ENCODE measurements around the gene APBA3.

Gene APBA3

DNA sequence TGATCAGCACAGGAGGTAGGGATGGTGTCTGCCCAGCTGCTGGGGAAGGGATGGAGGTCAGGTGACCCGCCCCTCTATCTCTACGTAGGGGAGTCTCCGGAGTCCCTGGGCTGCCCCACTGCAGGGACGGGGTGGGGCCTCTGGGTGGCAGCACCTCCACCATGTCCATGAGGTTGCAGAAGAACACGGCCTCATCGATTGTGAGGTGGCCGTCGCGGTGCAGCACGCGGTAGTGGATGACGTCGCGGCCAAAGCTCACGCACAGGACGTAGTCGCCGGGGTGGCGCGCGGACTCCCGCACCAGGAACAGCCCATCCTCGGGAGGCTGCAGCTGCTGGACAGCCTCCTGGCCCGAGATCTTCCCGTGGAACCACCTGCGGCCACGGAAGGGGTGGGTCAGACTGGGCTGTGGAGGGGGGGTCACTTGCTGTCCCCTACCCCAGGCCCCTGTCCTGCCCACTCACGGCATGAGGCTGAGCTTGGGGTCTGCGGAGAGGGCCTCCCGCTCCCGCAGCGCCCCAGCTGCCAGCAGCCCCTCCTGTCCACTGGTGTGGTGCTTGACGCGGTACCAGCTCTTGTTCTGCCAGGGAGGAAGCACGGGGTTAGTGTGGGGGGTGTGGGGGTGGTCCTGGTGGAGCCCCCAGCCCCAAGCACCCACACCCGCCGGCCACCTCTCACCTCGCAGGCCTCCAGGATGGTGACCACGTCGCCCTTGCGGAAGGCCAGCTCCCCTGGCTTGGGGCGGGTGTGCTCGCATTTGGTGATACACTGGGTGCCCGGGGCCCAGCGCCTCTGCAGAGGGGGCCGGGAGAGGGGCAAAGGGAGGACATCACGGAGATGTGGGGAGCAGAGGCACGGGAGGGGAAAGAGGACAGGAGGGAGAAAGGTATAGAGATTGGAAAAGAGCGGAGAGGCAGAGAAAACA lies 22.4 kb upstream of the APBA3 start:
- DNase-seq (ENCODE audit: extremely low spot score) = no peak
- TF ChIP-seq, protein P1, sequence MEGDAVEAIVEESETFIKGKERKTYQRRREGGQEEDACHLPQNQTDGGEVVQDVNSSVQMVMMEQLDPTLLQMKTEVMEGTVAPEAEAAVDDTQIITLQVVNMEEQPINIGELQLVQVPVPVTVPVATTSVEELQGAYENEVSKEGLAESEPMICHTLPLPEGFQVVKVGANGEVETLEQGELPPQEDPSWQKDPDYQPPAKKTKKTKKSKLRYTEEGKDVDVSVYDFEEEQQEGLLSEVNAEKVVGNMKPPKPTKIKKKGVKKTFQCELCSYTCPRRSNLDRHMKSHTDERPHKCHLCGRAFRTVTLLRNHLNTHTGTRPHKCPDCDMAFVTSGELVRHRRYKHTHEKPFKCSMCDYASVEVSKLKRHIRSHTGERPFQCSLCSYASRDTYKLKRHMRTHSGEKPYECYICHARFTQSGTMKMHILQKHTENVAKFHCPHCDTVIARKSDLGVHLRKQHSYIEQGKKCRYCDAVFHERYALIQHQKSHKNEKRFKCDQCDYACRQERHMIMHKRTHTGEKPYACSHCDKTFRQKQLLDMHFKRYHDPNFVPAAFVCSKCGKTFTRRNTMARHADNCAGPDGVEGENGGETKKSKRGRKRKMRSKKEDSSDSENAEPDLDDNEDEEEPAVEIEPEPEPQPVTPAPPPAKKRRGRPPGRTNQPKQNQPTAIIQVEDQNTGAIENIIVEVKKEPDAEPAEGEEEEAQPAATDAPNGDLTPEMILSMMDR (IDR thresholded peaks at IDR 0.05; ENCODE audit: control extremely low read depth, extremely low read depth, low read depth, missing control alignments) = peak; percentile 44
- CTCF ChIA-PET = interaction anchor here (1.0 to 1.5 kb wide), 2 partner anchors 21 to 38 kb away, joined by 3 to 4 read pairs; partner anchors contain the start of gene MRPL54
- POLR2A ChIA-PET = no interaction called here

DNA sequence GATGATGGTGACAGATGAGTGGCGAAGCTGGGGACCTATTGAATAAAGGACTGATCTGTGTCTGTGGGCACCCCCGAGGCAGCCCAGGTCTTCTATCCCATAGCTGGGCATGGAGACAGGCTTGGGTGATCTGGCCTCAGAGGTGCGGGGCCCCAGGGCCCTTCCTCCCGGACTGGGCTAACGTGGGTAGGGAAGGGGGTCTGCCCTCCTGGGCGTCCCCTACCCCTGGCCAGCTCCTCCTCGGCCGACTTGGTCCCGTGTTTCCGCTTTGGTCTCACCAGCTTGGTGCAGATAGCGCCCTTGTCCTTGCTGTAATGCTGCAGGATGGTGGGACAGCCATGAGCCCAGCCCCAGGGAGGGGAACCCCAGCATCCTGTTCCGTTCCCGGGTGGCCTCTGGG lies 21.4 kb upstream of the APBA3 start:
- DNase-seq (ENCODE audit: extremely low spot score) = no peak
- ChIA-PET CTCF (interaction anchor here (1.0 to 1.5 kb wide), 2 partner anchors 20 to 39 kb away, joined by 3 to 4 read pairs; partner anchors contain the start of gene MRPL54), POLR2A (no interaction called here)
- TF ChIP-seq, protein P1 (IDR thresholded peaks at IDR 0.05; ENCODE audit: control extremely low read depth, extremely low read depth, low read depth, missing control alignments) = no peak

DNA sequence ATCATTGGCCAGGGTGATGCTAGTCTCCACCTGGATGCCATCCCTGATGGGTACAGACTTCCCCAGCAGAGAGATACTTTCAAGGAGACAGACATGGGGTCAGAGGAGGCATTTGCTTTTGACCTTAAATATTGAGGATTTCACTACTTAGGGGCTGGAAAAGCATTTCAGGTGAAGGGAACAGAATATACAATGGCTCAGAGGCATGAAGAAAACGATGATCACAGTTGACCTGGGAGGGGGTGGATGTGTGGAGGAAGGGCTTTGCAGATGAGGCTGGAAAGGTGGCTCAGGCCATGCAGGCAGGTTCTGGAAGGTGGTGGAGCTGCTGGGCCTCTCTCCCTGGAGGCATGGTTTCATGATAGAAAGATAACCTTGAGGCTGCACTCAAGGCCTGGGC lies 20.8 kb upstream of the APBA3 start:
- ChIA-PET CTCF (interaction anchor here (1.2 kb wide), 1 partner anchor 39 kb away, joined by 3 read pairs; no protein-coding TSS in a partner anchor), POLR2A (no interaction called here)
- TF ChIP-seq, protein P1 (IDR thresholded peaks at IDR 0.05; ENCODE audit: control extremely low read depth, extremely low read depth, low read depth, missing control alignments) = no peak
- no peak for DNase-seq (ENCODE audit: extremely low spot score)

DNA sequence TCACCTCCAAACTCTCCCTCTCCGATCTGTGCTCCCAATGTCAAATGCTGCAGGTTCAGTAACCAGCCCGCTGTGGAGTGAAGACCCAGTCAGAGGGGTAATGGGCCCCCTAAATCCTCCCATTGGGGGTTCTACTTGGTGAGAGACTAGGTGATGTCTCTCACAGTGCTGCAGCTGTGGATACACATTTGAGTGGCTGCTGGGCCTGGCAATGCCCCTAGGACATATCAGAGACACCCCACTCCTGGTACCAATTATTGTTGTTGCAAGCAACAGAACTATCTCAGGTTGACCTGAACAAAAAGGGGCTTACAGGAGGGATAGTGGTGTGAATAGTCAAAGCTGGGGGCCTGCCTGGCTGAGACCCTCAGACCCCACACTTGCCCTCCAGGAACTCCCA lies 20.1 kb upstream of the APBA3 start:
- POLR2A ChIA-PET = no interaction called here
- DNase-seq (ENCODE audit: extremely low spot score) = no peak
- CTCF ChIA-PET = interaction anchor here (1.2 kb wide), 1 partner anchor 40 kb away, joined by 3 read pairs; no protein-coding TSS in a partner anchor
- TF ChIP-seq, protein P1 (IDR thresholded peaks at IDR 0.05; ENCODE audit: control extremely low read depth, extremely low read depth, low read depth, missing control alignments) = no peak

DNA sequence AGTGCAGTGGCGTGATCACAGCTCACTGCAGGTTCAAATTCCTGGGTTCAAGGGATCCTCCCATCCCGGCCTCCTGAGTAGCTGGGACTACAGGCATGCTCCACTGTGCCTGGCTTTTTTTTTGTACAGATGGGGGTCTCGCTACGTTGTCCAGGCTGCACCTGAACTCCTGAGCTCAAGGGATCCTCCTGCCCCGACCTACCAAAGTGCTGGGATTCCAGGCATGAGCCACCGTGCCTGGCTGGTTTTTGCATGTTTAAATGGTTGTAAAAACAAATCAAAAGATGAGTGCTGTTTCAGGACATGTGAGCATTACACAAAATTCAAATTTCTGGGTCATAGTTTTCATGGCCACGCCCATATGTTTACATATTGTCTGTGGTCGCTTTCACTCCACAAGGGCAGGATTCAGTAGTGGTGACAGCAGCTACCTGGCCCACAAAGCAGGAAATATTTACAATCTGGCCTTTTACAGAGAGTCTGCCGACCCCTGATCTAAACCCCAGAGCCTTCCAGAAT lies 19.4 kb upstream of the APBA3 start:
- DNase-seq (ENCODE audit: extremely low spot score) = no peak
- TF ChIP-seq, protein P1 (IDR thresholded peaks at IDR 0.05; ENCODE audit: control extremely low read depth, extremely low read depth, low read depth, missing control alignments) = no peak
- CTCF ChIA-PET = interaction anchor here (1.2 kb wide), 1 partner anchor 41 kb away, joined by 3 read pairs; no protein-coding TSS in a partner anchor
- POLR2A ChIA-PET = no interaction called here

DNA sequence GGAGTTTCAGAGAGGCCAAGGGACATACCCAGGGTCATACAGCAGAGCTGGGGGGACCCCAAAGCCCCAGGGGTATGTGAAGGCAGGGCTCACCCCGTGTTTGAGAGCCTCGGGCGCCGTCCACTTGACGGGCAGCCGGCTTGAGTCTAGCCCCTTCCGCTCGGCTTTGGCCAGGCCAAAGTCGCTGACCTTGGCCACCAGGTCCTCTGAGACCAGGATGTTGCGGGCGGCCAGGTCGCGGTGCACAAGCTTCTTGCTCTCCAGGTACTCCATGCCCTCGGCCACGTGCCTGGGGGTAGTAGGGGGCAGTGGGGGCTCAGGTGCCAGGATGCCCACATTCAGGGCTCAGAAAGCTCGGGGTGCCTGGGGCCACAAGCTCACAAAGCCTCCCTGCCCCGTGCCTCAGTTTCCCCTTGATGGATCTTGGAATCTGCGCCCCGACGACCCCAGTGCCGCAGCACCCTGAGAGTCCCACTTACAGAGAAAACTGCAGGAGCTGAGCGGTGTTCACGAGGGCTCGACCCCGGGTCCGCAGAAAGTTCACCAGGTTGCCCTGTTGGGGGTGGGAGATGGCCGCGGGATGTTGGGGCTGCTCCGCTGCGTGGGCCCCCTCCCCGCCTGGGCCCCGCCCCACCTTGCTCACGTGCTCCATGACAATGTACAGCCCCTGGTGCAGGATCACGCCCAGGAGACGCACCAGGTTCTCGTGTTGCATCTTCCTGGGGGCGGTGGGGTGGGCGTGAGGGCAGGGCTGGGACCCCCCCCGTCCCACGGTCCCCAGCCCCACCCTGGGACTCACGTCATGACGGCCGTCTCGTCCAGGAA lies 17.6 kb upstream of the APBA3 start:
- TF ChIP-seq, protein P1 (IDR thresholded peaks at IDR 0.05; ENCODE audit: control extremely low read depth, extremely low read depth, low read depth, missing control alignments) = no peak
- DNase-seq (ENCODE audit: extremely low spot score) = no peak
- POLR2A ChIA-PET = interaction anchor here (0.6 kb wide), 1 partner anchor 669 kb away, joined by 3 read pairs; no protein-coding TSS in a partner anchor
- CTCF ChIA-PET = interaction anchor here (0.9 to 1.0 kb wide), 2 partner anchors 10 to 42 kb away, joined by 3 read pairs; no protein-coding TSS in a partner anchor
